ENCODE measurements around the gene RAB38.

RAB38 gene

DNA sequence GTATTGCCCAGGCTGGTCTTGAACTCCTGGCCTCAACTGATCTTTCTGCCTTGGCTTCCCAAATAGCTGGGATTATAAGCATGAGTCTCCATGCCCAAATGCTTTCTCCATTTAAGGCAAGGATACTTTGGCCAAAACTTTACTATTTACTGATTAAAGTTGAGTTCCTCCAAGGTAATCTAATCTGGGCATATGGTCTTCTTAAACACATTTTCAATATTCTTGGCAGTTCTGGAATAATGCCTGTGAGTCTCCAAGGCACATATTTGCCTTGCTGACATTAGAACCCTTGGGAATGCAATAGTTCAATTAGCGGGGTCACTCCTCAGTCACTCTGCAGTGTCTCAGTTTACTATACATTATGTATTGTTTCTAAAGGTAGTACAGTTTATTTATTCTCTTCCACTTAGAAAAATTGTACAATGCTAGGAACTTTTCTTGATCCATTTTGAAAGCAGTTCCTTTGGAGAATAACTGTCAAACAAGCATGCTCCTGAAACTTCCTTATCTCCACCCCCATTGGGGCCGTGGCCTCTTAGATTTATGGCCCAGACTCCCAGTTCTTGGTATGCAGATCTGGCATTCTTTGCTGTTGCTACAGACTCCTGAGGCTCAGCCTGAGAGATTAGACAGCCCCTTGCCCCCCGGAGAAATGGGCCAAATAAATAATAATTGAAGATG lies 13.1 kb upstream of the RAB38 start:
- DNase-seq (ENCODE audit: low spot score) = no peak
- no peak overlapping the region for H3K27ac ChIP-seq
- CTCF ChIA-PET = no interaction called here
- POLR2A ChIA-PET (ENCODE audit: low non-redundant PET) = no interaction called here
- TF ChIP-seq, protein P1, sequence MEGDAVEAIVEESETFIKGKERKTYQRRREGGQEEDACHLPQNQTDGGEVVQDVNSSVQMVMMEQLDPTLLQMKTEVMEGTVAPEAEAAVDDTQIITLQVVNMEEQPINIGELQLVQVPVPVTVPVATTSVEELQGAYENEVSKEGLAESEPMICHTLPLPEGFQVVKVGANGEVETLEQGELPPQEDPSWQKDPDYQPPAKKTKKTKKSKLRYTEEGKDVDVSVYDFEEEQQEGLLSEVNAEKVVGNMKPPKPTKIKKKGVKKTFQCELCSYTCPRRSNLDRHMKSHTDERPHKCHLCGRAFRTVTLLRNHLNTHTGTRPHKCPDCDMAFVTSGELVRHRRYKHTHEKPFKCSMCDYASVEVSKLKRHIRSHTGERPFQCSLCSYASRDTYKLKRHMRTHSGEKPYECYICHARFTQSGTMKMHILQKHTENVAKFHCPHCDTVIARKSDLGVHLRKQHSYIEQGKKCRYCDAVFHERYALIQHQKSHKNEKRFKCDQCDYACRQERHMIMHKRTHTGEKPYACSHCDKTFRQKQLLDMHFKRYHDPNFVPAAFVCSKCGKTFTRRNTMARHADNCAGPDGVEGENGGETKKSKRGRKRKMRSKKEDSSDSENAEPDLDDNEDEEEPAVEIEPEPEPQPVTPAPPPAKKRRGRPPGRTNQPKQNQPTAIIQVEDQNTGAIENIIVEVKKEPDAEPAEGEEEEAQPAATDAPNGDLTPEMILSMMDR (conservative IDR thresholded peaks at IDR 0.05; ENCODE audit: low read depth) = no peak

DNA sequence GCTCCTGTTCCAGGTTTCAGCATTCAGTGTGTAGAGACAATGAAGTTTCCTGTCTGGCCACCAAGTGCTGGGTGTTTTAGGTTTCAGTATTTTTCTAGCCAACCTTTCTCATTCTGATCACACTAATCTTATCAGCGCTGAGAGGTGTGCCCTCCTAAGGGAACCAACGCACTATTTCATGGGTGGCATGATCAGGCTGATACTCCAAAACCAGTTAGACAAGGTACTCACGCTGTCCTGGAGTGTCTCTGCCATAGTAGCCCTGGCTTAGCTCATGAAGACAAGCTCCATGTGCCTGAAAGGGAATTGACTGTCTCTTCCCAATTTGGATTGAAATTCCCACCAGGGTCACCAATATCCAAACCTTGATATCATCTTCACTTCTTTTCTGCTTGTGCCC lies 8.0 kb upstream of the RAB38 start:
- no peak overlapping the region for H3K27ac ChIP-seq
- TF ChIP-seq, protein P1 (conservative IDR thresholded peaks at IDR 0.05; ENCODE audit: low read depth) = no peak
- POLR2A ChIA-PET (ENCODE audit: low non-redundant PET) = no interaction called here
- no peak for DNase-seq (ENCODE audit: low spot score)
- CTCF ChIA-PET = no interaction called here

DNA sequence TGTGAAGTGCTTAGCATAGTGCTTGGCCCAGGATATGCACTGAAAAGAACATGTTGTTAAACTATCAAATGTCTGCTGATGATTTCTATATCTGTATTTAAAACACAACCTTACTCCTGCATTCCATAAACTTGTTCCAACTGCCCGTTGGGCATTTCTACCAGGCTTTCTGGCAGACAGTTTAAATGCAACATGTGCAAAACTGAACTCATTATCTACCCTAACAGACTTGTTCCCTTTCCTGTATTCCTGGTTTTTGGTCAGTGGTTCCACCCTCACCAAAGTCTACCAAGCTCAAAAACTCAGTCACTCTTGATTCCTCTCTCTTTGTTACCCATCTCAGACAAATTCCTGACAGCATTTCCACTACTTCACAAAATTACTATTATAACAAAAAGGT lies 6.5 kb upstream of the RAB38 start:
- POLR2A ChIA-PET (ENCODE audit: low non-redundant PET) = no interaction called here
- CTCF ChIA-PET = interaction anchor here (0.7 to 1.4 kb wide), 2 partner anchors 250 to 362 kb away, joined by 3 read pairs; no protein-coding TSS in a partner anchor
- peak; percentile 18 for DNase-seq (ENCODE audit: low spot score)

DNA sequence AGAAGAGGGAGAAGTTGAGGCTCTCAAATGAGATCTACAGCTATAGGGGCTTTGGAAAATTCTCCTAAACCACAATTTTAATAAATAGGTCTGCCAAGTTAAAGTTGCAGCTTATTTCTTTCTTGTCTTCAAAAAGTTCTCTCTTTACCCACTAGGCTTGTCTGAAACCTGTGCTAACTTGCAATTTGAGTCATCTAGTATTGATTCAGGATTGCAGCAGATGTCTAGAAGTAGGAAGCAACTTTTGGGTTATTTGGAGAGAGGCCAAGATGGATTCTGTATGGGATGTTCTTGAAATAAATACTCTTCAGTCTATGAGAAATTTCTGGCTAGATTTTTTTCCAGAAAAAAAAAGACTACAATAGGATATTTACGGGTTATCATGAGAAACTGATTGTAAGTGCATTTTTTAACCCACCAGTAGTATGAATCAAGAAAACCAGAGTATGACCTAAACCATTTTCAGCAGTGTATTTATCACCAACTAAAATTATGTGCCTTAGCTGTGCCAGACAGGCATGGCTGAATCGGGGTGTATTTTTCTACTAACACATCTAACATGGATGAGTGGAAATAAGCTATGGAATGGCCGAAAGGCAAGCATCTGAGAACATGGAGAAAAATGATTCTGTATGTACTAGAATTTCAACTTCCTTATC lies 4.9 kb upstream of the RAB38 start:
- peak; percentile 65 for DNase-seq (ENCODE audit: low spot score)
- TF ChIP-seq, protein P1 (conservative IDR thresholded peaks at IDR 0.05; ENCODE audit: low read depth) = no peak
- CTCF ChIA-PET = interaction anchor here (0.6 to 1.5 kb wide), 5 partner anchors 16 to 318 kb away, joined by 3 to 4 read pairs (median 3); no protein-coding TSS in a partner anchor
- H3K27ac ChIP-seq = no peak overlapping the region
- POLR2A ChIA-PET (ENCODE audit: low non-redundant PET) = no interaction called here

More for the DNA sequence above, 6.5 kb upstream of the RAB38 start:
- TF ChIP-seq, protein P1 (conservative IDR thresholded peaks at IDR 0.05; ENCODE audit: low read depth) = no peak
- H3K27ac ChIP-seq = no peak overlapping the region

DNA sequence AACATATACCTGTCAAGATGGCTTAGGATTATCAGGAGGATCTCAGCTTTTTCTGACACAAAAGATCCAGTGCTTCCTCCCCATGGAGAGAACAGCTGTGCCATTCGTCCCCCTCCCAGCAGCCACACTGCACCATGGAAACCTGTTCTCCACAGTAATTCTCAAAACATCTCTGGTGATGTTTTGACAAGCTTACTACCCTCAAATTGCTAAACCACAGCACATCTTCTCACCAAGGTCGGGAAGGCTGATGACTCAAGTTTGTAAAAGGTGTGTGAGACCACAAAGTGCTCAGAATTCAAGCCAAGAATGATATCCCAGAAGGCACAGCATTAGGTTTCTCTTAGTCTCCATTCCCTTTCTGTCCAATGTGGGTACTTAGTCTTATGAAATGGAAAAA lies 3.9 kb upstream of the RAB38 start:
- POLR2A ChIA-PET (ENCODE audit: low non-redundant PET) = no interaction called here
- CTCF ChIA-PET = interaction anchor here (0.6 to 1.5 kb wide), 3 partner anchors 23 to 103 kb away, joined by 3 to 4 read pairs (median 3); no protein-coding TSS in a partner anchor

DNA sequence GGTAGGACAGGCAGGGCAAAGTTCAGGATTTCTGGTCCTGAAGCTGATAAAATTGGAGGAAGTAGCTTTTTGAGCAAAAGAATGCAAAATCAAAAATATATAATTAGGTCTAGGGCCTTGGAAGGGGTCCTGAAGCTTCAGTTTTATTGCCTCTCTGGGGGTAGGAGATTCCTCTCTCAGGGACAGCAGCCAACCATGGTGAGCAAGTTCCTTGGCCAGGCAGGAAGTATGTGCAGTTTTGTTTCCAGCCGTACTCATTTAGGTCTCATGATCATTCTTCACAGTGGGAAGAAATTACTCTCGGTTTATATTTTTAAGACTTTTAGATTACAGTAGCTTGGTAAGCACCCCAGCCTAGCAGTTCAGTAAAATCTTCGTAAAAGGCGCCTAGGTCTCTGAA lies 2.9 kb upstream of the RAB38 start:
- POLR2A ChIA-PET (ENCODE audit: low non-redundant PET) = interaction anchor here (0.6 kb wide), 1 partner anchor 101 kb away, joined by 4 read pairs; no protein-coding TSS in a partner anchor
- CTCF ChIA-PET = no interaction called here
- H3K27ac ChIP-seq = no peak overlapping the region; the same call in 1 of the 2 replicates
- TF ChIP-seq, protein P1 (conservative IDR thresholded peaks at IDR 0.05; ENCODE audit: low read depth) = no peak
- DNase-seq (ENCODE audit: low spot score) = no peak

More for the DNA sequence above, 3.9 kb upstream of the RAB38 start:
- DNase-seq (ENCODE audit: low spot score) = peak; percentile 59
- TF ChIP-seq, protein P1 (conservative IDR thresholded peaks at IDR 0.05; ENCODE audit: low read depth) = no peak
- H3K27ac ChIP-seq = peak overlapping the region; percentile 38

Measured in RWPE1 (cell line).